IPS DF 19.7 (cell line): Measurements from ENCODE around the gene PERCC1.

Experiments used
- DNase-seq: peaks from one replicate; pipeline ENCODE4 v3.0.0-alpha.2; 2013; ENCODE audit warnings: low read depth, low spot score

The PERCC1 gene

DNA sequence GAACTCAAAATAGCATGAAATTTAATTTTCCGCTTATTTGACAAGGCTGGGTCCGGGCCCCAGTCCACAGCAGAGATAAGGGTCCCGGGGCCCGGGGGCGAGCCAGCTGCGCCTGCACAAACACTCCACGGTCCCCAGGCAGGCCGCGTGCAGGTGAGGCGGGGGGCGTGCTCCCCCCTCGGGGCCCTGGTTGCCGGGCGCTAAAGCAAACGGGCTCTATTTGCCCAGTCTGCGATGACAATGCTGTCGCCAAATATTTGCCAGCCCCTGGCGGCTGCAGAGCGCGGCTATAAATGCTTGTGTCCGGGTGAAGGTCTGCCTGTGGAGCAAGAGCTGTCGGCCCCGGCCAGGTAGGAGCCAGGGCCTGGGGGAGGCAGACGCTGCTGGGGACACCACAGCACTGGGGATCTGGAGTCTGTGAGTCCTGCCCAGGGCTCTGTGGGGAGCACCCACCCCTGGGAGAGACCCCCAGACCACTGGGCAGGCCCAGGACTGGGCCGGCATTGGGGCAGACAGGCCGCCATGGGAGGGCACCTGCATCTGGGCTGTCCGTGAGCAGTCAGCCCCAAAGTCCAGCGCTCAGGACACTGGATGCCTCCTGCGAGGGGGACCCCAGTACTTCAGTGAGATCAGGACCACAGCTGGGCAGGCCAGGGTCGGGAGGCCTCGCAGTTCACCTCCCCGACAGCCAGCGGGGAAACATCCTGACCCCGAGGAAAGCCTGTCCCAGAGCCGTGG lies at the start of gene PERCC1:
PERCC1 (plus strand) TSS at position 320 of the 738 bp plus-strand sequence. CDS start 1,516 bp downstream, outside the sequence.
- no peak for DNase-seq

GRCh38 chr16:1381612-1382406 lies 49.1 kb upstream of the PERCC1 start:
- no peak for DNase-seq

DNA sequence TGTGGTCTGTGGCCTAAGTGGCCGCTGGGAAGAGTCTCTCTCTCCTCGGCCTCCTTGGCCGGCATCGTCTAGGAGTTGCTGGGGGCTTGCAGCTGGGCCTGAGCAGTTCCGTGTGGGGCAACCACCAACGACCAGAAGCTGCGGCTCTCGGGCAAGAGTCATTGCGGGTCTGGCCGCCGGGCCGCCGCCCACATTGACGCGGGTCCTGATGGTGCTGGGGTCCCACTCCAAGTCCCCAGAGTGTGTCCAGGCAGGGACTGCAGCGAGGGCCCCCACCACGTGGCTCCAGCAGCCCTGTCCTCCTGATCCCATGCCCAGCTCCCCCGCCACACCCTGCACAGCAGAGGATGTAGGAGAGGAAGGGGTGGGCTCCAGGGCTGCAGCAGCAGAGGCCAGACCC lies 47.3 kb upstream of the PERCC1 start:
- no peak for DNase-seq

DNA sequence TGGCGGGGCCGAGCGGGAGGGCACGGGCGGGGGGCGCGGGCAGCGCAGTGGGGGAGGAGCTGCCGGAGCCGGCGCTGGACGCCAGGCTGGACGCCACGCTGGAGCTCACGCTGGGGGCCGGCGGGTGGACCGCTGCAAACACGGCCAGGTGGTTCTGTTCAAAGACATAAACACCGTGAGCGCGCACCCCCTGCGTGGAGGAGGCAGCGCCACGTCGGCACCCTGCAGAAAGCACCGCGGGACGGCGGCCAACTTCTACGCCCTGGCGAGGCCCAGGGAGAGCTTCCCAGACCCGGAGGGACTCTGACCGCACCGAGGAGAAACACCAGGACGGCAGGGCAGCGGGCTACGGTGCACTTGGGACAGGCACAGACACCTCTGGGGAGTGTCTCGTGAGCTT lies 45.6 kb upstream of the PERCC1 start:
- no peak for DNase-seq

- no peak for DNase-seq
Measured at GRCh38 chr16:1387331-1387730, 43.5 kb upstream of the PERCC1 start.

- no peak for DNase-seq
Measured at GRCh38 chr16:1389762-1390161, 41.1 kb upstream of the PERCC1 start.

DNA sequence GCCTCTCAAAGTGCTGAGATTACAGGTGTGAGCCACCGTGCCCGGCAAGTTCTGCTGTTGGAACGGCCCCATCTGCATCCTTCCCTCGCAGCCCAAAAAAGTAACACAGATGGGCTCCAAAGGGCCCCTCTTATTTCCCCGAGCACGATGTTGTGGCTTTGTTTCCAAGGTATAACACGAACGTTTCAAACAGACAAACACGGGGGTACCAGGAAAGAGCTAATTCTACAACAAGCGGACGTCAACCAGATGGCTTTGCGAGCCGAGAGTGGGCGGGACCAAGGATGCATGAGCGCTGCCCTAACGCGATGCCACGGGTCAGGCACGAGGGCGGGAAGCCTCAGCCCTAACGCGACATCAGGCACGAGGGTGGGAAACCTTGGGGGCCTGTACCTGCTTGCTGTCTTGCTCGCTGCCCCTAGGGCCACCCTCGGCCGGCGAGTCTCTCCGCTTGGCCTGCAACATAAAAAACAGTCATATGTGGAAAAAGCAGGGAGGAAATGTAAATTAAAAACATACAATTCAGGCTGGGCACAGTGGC lies 40.6 kb upstream of the PERCC1 start:
- no peak for DNase-seq

- no peak for DNase-seq
Measured at GRCh38 chr16:1392826-1393225, 38.1 kb upstream of the PERCC1 start.

DNA sequence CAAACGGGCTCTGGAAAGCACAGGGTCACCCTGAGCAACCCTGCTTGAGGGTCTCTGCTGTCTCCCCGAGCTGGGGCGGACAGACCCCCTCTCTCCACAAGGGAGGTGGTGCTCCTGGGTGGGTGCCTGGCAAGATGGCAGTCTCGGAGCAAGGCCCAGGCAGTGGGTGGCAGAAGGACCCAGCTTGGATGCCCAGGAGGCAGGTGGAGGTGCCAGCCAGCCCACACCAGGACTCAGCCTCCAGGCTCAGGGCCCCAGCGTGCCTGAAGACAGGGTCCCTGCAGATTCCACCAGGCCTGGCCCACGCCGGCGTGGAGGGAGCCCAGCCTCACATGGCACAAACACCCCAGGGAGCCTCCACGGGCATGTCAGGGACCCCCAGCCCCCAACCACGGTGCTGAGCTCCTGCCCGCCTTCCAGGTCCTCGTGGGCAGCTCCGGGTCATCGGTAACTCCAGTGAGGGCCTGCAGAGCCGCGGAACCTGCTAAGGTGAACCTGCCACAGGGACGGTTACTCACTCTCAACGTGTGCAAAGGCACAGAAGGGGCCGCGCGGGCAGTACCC lies 37.2 kb upstream of the PERCC1 start:
- DNase-seq, result no peak

DNA sequence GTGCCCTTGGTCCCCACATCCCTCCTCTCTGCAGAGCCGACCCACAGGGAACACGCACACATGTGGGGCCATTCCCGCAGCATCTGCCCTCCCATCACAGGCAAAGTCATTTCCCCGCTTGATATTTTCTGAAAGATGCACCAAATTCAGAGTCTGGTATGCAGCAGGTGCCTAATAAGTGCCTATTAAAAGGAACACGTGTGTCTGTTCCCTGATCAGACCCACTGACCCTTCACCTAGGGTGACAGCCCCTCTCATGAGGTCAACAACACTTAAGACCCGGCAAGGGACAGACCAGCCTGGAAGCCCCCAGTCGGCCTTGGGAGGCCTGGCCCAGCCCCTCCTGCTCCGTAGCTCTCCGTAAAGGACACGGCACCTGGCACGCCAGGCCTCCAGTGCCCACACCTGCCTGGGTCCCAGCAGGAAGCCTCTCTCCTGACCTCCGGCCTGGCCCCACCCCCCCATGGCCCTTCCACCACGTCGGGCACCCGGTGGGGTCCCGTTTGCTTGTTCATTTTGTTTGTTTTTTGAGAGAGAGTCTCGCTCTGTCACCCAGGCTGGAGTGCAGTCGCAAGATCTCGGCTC lies 36.4 kb upstream of the PERCC1 start:
- DNase-seq, result no peak

- no peak for DNase-seq
Measured at GRCh38 chr16:1395444-1396031, 35.3 kb upstream of the PERCC1 start.

DNA sequence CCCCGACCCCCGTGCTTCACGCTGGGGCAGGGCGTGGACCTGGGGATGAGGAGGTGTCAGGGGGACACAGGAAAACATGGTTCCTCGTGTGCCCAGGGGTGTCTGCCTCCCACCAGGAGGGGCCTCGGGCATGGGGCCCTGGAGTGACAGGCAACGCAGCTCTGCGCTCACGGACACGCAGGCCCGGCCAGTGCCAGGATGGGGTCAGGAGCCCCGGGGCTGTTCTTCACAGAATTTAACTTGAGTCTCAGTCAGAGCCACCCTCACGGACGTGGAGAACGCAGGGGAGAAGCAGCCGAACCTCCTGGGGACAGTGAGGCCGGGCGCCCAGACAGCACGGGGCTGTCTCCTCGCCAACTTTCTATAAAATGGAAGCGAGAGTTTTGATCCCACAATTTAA lies 33.1 kb upstream of the PERCC1 start:
- DNase-seq, result no peak

DNA sequence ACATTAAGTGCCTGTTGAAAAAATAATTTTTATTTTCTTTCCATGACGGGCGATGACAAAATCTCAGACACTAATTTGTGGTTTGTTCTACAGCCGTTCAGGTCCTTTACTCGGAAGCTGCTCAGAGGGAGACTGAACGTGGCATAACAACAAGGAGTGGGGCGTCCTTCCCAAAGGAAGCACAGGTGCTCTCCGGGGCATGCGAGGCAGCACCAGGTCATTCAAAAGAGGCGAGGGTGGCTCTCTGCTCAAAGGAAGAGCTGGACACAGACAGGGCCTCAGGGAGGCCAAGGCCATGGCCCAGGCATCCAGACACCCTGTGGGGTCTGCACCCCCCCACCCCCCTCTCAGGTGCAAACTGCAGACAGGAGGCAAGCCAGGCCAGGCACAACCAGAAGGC lies 32.5 kb upstream of the PERCC1 start:
- no peak for DNase-seq

DNA sequence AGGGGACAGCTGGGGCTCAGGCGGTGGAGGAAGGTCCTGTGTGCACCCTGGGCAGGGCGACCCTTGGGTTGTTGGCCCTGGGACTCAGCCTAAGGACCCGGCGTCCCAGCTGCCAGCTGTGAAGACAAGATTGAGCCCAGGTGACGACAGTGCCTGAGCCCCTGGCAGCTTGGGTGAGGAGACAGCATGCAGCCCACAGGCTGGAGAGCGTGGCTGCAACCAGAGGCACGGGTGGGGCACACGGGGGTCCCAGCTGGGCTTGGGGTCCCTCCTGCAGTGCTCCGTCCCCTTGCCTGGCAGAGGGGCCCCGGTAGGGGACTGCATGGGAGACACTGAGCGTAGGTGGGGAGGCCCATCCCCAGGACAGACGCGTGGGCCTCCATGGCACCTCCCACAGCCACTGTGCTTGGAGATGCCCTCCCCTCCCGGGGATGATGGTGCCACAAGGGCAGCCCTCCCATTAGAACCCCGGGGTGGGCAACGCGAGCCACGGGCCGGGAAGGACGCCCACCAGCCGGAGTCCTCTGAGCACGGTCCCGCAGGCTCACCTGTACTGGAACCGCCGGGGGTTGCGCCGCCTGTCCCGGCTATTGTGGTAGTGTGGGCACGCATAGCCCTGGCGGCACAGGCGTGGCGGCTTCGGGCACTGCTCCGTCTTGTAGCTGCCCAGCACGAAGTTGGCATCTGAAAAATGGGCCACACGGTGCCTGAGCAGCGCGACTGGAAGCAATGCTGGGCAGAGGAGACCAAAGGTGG lies 31.9 kb upstream of the PERCC1 start:
- DNase-seq, result no peak

DNA sequence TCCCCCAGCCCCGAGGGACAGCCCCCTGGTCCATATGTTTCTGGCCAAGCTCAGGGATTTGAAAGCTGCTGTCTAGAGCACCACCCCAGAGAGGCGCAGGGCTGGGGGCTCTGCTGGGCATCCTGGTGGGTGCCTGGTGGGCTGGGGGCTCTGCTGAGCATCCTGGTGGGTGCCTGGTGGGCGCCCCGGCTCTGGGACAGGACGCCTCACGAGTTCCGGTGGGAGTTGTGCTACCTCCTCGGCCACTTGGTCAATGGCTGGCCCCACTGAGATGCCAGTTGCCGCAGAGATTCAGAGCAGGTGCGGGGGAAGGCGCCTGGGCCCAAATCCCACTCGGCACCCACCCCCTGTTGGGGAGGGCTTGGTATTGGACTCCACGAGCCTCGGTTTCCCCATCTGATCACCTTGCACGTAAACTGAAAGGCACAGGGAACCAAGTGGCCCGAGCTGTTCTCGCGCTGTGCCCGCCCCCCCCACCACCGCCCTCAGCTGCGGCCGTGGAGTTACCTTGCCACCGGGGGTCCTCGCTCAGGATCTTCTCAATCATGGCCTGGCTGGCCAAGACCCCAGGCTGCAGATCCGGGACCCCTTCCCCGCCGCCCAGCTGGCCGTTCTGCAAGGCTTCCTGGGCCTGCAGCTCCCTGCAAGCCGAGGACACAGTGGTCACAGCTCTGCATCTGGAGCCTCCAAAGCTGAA lies 29.7 kb upstream of the PERCC1 start:
- no peak for DNase-seq

- no peak for DNase-seq
Measured at GRCh38 chr16:1401758-1402154, 29.1 kb upstream of the PERCC1 start.

DNA sequence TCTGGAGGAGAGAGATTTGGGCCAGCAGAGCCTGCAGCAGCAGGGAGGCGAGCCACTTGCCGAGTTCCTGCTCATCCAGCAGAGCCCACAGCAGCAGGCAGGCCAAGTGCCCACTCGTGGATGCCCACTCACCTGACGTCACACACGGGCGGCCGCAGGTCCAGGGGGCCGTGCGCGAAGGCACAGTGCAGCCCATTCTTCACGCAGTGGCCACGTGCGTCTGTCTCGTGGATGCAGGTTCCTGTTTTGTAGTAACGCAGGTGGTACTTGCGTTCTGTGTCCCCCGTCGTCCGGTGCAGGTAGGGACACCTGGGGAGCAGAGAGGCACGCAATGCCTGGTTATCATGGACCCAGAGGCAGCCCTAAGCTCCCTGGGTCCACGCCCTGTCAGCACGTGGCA lies 27.8 kb upstream of the PERCC1 start:
- DNase-seq, result no peak

GRCh38 chr16:1403733-1404132 lies 27.1 kb upstream of the PERCC1 start:
- no peak for DNase-seq

DNA sequence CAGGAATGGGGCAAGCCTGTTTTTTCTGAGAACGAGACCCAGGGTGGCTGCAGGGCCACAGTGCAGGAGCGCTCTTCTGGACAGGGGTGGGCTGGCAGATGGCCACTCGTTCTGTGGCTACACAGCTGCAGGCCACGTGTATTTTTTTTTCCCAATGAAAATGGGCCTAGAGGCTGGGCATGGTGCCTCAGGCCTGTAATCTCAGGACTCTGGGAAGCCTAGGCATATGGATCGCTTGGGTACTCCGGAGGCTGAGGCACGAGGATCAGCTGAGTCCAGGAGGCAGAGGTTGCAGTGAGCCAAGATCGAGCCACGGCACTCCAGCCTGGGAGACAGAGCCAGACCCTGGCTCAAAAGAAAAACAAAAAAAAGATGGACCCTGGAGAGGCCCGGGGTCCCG lies 23.1 kb upstream of the PERCC1 start:
- DNase-seq, result no peak

DNA sequence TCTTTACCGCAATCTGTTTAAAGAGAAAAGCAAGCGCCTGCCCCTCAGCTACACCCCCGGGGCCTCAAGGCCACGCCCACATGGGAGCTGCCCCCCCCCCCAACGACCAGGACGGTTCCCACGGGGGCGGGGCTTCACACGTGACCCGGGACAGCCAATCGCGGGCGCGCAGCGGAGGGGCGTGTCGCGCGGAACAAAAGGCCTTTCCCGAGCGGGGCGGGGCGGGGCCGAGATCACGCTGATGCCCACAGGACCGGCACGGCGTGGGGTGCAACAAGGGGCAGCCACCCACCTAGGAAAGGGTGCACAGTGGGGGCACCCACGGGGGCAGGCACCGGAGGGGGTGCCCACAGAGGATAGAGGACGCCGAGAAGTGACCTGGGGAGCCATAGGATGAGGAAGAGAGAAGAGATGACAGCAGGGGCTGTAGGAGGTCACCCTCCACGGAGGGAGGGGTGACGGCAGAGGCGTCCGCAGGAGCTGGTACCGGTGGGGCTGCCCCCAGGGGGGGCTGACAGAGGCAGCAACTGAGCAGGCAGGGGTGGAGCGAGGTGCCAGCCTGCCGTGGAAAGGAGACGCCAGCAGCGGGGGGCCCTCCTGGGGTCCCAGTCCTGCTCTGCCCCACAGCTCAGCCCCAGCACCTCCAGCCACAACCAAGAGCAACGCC lies 22.6 kb upstream of the PERCC1 start:
- no peak for DNase-seq
